GM23338 (cell line): ENCODE results near the gene RASAL3.

Experiments
- CREB1 ChIP-seq: fragments of 250-450 bp; sonication (Bioruptor Pico); IDR thresholded peaks from 2 replicates; pipeline ENCODE4 v1.5.0; 2020; ENCODE audit warnings: low read depth, mild to moderate bottlenecking, moderate library complexity
- EZH2 ChIP-seq: fragments of 200-600 bp; sonication (generic); IDR thresholded peaks from one replicate; pipeline ENCODE4 v1.8.0; 2017; ENCODE audit warnings: antibody characterized with exemption, mild to moderate bottlenecking, low read depth; ENCODE audit not compliant: unreplicated experiment
- EZH2phosphoT487 ChIP-seq: fragments of 200-600 bp; sonication (generic); IDR thresholded peaks from one replicate; pipeline ENCODE4 v1.8.1; 2018; ENCODE audit warnings: antibody characterized with exemption; ENCODE audit not compliant: unreplicated experiment
- JUNB ChIP-seq: IDR thresholded peaks from one replicate; pipeline ENCODE4 v1.6.1; 2016; ENCODE audit warnings: antibody characterized with exemption; ENCODE audit not compliant: unreplicated experiment
- NANOG ChIP-seq: IDR thresholded peaks from 2 replicates; pipeline ENCODE4 v1.6.1; 2016; ENCODE audit warnings: antibody characterized with exemption, borderline replicate concordance
- POLR2AphosphoS5 ChIP-seq: IDR thresholded peaks from 2 replicates; pipeline ENCODE4 v1.6.1; 2016; ENCODE audit warnings: antibody characterized with exemption, low read depth
- REST ChIP-seq: IDR thresholded peaks from one replicate; pipeline ENCODE4 v1.6.1; 2018; ENCODE audit warnings: antibody characterized with exemption; ENCODE audit not compliant: unreplicated experiment
- STAT1 ChIP-seq: IDR thresholded peaks from one replicate; pipeline ENCODE4 v1.6.1; 2016; ENCODE audit warnings: antibody characterized with exemption; ENCODE audit not compliant: unreplicated experiment
- ZNF114 ChIP-seq: fragments of 250-450 bp; sonication (Bioruptor Pico); IDR thresholded peaks from 2 replicates; pipeline ENCODE4 v1.5.0; 2020; ENCODE audit warnings: mild to moderate bottlenecking, moderate library complexity
- TF ChIP-seq, protein P1 (sequence below), 2 experiments: fragments of 200-600 bp in 1 of 2; sonication (generic) in 1 of 2; conservative IDR thresholded peaks; 2 replicates each; pipeline versions ENCODE4 v1.5.1 to v1.6.1; 2016 to 2017; ENCODE audit warnings: antibody characterized with exemption in 2 of 2, low read depth in 2 of 2, mild to moderate bottlenecking in 2 of 2, moderate library complexity in 1 of 2
- TF ChIP-seq, protein P2 (sequence below): IDR thresholded peaks from 2 replicates; pipeline ENCODE4 v1.6.1; 2016; ENCODE audit warnings: antibody characterized with exemption

GRCh38 chr19:15475611-15476010, 11.3 kb upstream of the RASAL3 start:
- TF ChIP-seq CREB1 (no peak), STAT1 (no peak), POLR2AphosphoS5 (no peak), EZH2phosphoT487 (no peak), JUNB (no peak), ZNF114 (CRISPR knock-in tag) (no peak), REST (no peak), NANOG (no peak), EZH2 (no peak)
- TF ChIP-seq, protein P1, sequence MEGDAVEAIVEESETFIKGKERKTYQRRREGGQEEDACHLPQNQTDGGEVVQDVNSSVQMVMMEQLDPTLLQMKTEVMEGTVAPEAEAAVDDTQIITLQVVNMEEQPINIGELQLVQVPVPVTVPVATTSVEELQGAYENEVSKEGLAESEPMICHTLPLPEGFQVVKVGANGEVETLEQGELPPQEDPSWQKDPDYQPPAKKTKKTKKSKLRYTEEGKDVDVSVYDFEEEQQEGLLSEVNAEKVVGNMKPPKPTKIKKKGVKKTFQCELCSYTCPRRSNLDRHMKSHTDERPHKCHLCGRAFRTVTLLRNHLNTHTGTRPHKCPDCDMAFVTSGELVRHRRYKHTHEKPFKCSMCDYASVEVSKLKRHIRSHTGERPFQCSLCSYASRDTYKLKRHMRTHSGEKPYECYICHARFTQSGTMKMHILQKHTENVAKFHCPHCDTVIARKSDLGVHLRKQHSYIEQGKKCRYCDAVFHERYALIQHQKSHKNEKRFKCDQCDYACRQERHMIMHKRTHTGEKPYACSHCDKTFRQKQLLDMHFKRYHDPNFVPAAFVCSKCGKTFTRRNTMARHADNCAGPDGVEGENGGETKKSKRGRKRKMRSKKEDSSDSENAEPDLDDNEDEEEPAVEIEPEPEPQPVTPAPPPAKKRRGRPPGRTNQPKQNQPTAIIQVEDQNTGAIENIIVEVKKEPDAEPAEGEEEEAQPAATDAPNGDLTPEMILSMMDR (conservative IDR thresholded peaks at IDR 0.05; ENCODE audit: low read depth in 2 of 2) = no peak
- TF ChIP-seq, protein P2, sequence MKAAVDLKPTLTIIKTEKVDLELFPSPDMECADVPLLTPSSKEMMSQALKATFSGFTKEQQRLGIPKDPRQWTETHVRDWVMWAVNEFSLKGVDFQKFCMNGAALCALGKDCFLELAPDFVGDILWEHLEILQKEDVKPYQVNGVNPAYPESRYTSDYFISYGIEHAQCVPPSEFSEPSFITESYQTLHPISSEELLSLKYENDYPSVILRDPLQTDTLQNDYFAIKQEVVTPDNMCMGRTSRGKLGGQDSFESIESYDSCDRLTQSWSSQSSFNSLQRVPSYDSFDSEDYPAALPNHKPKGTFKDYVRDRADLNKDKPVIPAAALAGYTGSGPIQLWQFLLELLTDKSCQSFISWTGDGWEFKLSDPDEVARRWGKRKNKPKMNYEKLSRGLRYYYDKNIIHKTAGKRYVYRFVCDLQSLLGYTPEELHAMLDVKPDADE = no peak
